B cell (primary cell): ENCODE measurements around the gene PDP2. TPM values are rescaled to one million over a fixed set of nuclear protein-coding genes. Genes with fewer than 3 reads are reported as not detected.

Source experiments
- ATAC-seq: fragments of 200-7000 bp; cut with Tn5 transposase; one replicate; pipeline ENCODE4 v1.10.0; 2021; ENCODE audit warnings: low read depth, mild to moderate bottlenecking, moderate number of reproducible peaks, moderate library complexity
- CTCF ChIA-PET: fragments of 350-600 bp; sonication (Branson Sonifier 250); formaldehyde crosslinking; loops from one replicate; lab custom pipeline; 2021; ENCODE audit warnings: antibody characterized with exemption, inconsistent platforms; lab: Charles Lee
- POLR2A ChIA-PET: fragments of 350-600 bp; sonication (Branson Sonifier 250); formaldehyde crosslinking; loops from one replicate; lab custom pipeline; 2021; ENCODE audit warnings: antibody characterized with exemption; lab: Charles Lee
- DNase-seq: peaks from one replicate; pipeline ENCODE4 v3.0.0; 2013
- H2AFZ ChIP-seq: 2 replicates; pipeline ENCODE4 v1.6.1; 2012; ENCODE audit warnings: mild to moderate bottlenecking, low read depth, low read length; ENCODE audit not compliant: insufficient read depth, poor library complexity, severe bottlenecking
- H3K27ac ChIP-seq, 2 donors: 1 replicate in 1 of 2; 2 replicates in 1 of 2; pipeline ENCODE4 v1.5.1; 2012 to 2013; ENCODE audit warnings: low read length in 2 of 2, mild to moderate bottlenecking in 2 of 2, moderate library complexity in 1 of 2
- H3K27me3 ChIP-seq, 4 experiments: fragments of 200-600 bp in 1 of 4; sonication (generic) in 1 of 4; replicated peaks in 1 of 4; 1 replicate in 2 of 4; 2 replicates in 2 of 4; pipeline versions ENCODE4 v1.6.1 to v1.7.0; 2013 to 2016; ENCODE audit warnings: low read length in 3 of 4, mild to moderate bottlenecking in 2 of 4, mixed read lengths in 1 of 4, moderate library complexity in 1 of 4; ENCODE audit not compliant: insufficient read depth in 4 of 4, control insufficient read depth in 3 of 4; ENCODE audit errors: control extremely low read depth in 1 of 4
- H3K36me3 ChIP-seq, 2 experiments: replicated peaks in 1 of 2; 1 replicate in 1 of 2; 2 replicates in 1 of 2; pipeline versions ENCODE4 v1.6.1 to v1.7.1; 2013; ENCODE audit warnings: low read length in 1 of 2; ENCODE audit not compliant: insufficient read depth in 2 of 2, control insufficient read depth in 1 of 2; ENCODE audit errors: control extremely low read depth in 1 of 2, extremely low read depth in 1 of 2
- H3K4me1 ChIP-seq, 2 donors: fragments of 200-600 bp in 1 of 2; sonication (generic) in 1 of 2; 1 replicate in 1 of 2; 2 replicates in 1 of 2; pipeline versions ENCODE4 v1.5.1 to v1.6.1; 2013 to 2017; ENCODE audit warnings: low read length in 2 of 2; ENCODE audit not compliant: control insufficient read depth in 2 of 2, insufficient read depth in 2 of 2
- H3K4me2 ChIP-seq: replicated peaks from 2 replicates; pipeline ENCODE3; 2012; ENCODE audit warnings: mild to moderate bottlenecking, low read depth, low read length; ENCODE audit not compliant: poor library complexity, severe bottlenecking
- H3K4me3 ChIP-seq, 5 experiments: fragments of 200-600 bp in 1 of 5; sonication (generic) in 1 of 5; 1 replicate in 3 of 5; 2 replicates in 2 of 5; pipeline versions ENCODE4 v1.5.1 to v1.7.0; 2011 to 2016; ENCODE audit warnings: low read length in 4 of 5, mild to moderate bottlenecking in 4 of 5, low read depth in 2 of 5, control low read depth in 1 of 5, moderate library complexity in 1 of 5; ENCODE audit not compliant: insufficient read depth in 1 of 5; ENCODE audit errors: control extremely low read depth in 1 of 5, extremely low read depth in 1 of 5
- H3K79me2 ChIP-seq: fragments of 200-600 bp; sonication (generic); one replicate; pipeline ENCODE4 v1.6.0; 2016; ENCODE audit warnings: low read length; ENCODE audit not compliant: control insufficient read depth, insufficient read depth
- H3K9ac ChIP-seq: fragments of 200-600 bp; sonication (generic); 2 replicates; pipeline ENCODE4 v1.6.1; 2017; ENCODE audit warnings: mild to moderate bottlenecking, low read length, moderate library complexity
- H3K9me3 ChIP-seq, 3 donors: one replicate each; pipeline versions ENCODE4 v1.6.1 to v1.7.1; 2013; ENCODE audit warnings: low read length in 2 of 3; ENCODE audit not compliant: control insufficient read depth in 2 of 3, insufficient read depth in 1 of 3; ENCODE audit errors: control extremely low read depth in 1 of 3
- H4K20me1 ChIP-seq: 2 replicates; pipeline ENCODE4 v1.6.0; 2012; ENCODE audit warnings: mild to moderate bottlenecking, low read length; ENCODE audit not compliant: insufficient read depth, control insufficient read depth, poor library complexity, severe bottlenecking
- H3K27ac Mint-ChIP-seq: one replicate; pipeline ENCODE4 v1.8.0; 2021; ENCODE audit warnings: mixed read lengths
- H3K27me3 Mint-ChIP-seq: one replicate; pipeline ENCODE4 v1.8.0; 2021; ENCODE audit warnings: mixed read lengths
- H3K4me1 Mint-ChIP-seq: one replicate; pipeline ENCODE4 v1.8.0; 2021; ENCODE audit warnings: mixed read lengths
- H3K4me3 Mint-ChIP-seq: one replicate; pipeline ENCODE4 v1.8.0; 2021; ENCODE audit warnings: mixed read lengths
- H3K9me3 Mint-ChIP-seq: one replicate; pipeline ENCODE4 v1.8.0; 2022; ENCODE audit warnings: mixed read lengths; ENCODE audit not compliant: insufficient read depth
- CTCF ChIP-seq: fragments of 200-600 bp; IDR thresholded peaks from one replicate; pipeline ENCODE4 v1.8.0; 2022; ENCODE audit warnings: antibody characterized with exemption, mild to moderate bottlenecking
- EZH2 ChIP-seq: IDR thresholded peaks from 2 replicates; pipeline ENCODE4 v1.6.1; 2012; ENCODE audit warnings: borderline replicate concordance, low read depth, mild to moderate bottlenecking, moderate library complexity, low read length; ENCODE audit not compliant: insufficient read depth, poor library complexity, severe bottlenecking
- WGBS: methylation state at CpG from one replicate; pipeline ENCODE4 v1.1.5; 2013; ENCODE audit warnings: missing lambda C conversion rate; ENCODE audit not compliant: insufficient coverage; 5-methylcytosine and 5-hydroxymethylcytosine counted together
- intact Hi-C: fragments of 100-400 bp; cut with micrococcal nuclease; formaldehyde crosslinking; loops from one replicate; pipeline ENCODE4 v1.10.0; 2022
- polyA plus RNA-seq: library from polyadenylated mRNA; depleted of rRNA; stranded (reverse); fragments of >200 nt; gene quantifications from 2 replicates; pipeline ENCODE4 v1.2.3, GENCODE V29; 2012
- total RNA-seq, 2 donors: library from RNA; stranded (reverse); fragments of 120-200 nt in 1 of 2; gene quantifications; 1 replicate in 1 of 2; 2 replicates in 1 of 2; pipeline versions ENCODE4 v1.2.3 to v1.2.4, GENCODE V29; 2013 to 2022

Gene PDP2
- total and polyA plus RNA-seq, 2 donors (not counting 1 experiment from before 2014, with no cell fraction given): 1.9 to 18.7 TPM

GRCh38 chr16:66914541-66914940, 34.2 kb downstream of the PDP2 start:
- Mint-ChIP-seq H3K27me3 (peaks cover 10% of the 10 kb centered on the region), H3K27ac (no peak overlapping the region), H3K9me3 (no peaks in the 10 kb centered on the region), H3K4me1 (no peaks in the 10 kb centered on the region), H3K4me3 (no peak overlapping the region)
- Histone ChIP-seq H3K9ac (no peak overlapping the region), H3K9me3 (no peaks in the 10 kb centered on the region), H3K27me3 (no peaks in the 10 kb centered on the region), H3K79me2 (no peaks in the 10 kb centered on the region), H3K36me3 (no peaks in the 10 kb centered on the region), H2AFZ (no peak overlapping the region), H3K4me1 (no peaks in the 10 kb centered on the region), H4K20me1 (no peaks in the 10 kb centered on the region), H3K4me3 (no peak overlapping the region), H3K27ac (no peak overlapping the region), H3K4me2 (no peak overlapping the region)
- CTCF ChIA-PET: no interaction called here
- DNase-seq: no peak
- TF ChIP-seq CTCF (no peak), EZH2 (no peak)
- POLR2A ChIA-PET: no interaction called here
- intact Hi-C loops: no loop called here
- 100% methylated on average over 2 of the region's 7 CpGs for WGBS
- no peak for ATAC-seq

GRCh38 chr16:66915041-66915440, 34.7 kb downstream of the PDP2 start:
- Histone ChIP-seq H3K27ac (no peak overlapping the region), H3K4me1 (no peaks in the 10 kb centered on the region), H3K36me3 (no peaks in the 10 kb centered on the region), H3K9ac (no peak overlapping the region), H3K4me3 (no peak overlapping the region), H3K9me3 (no peaks in the 10 kb centered on the region), H2AFZ (no peak overlapping the region), H3K79me2 (no peaks in the 10 kb centered on the region), H3K27me3 (peaks cover 0 to 2% (median 0%) of the 10 kb centered on the region in 4 experiments), H4K20me1 (no peaks in the 10 kb centered on the region), H3K4me2 (no peak overlapping the region)
- no peak overlapping the region for H3K27ac Mint-ChIP-seq
- no peaks in the 10 kb centered on the region for H3K9me3 Mint-ChIP-seq
- H3K4me3 Mint-ChIP-seq: no peak overlapping the region
- H3K27me3 Mint-ChIP-seq: peaks cover 10% of the 10 kb centered on the region
- no CpG with 5 or more reads among the region's 7 CpGs for WGBS
- ChIA-PET CTCF (no interaction called here), POLR2A (no interaction called here)
- intact Hi-C loops: no loop called here
- DNase-seq: no peak
- no peak for TF ChIP-seq CTCF
- TF ChIP-seq EZH2: no peak
- no peak for ATAC-seq
- H3K4me1 Mint-ChIP-seq: no peaks in the 10 kb centered on the region
